Activated CD8-positive, alpha-beta memory T cell treated with anti-CD3 and anti-CD28 coated beads, Interleukin-2, amount 50 U/mL, for 24 hours (primary cell): ENCODE data around the gene TIGD6.
"Not testable (repeated sequence)": the region's sequence is repeated elsewhere in the genome, so short reads cannot be mapped to it uniquely, and the experiment has no call there.

ENCODE experiments used
- DNase-seq: peaks from one replicate; pipeline ENCODE4 v3.0.0-alpha.2; 2020; ENCODE audit errors: extremely low read depth

TIGD6 gene

GRCh38 chr5:149975409-149975808 lies 25.0 kb downstream of the TIGD6 start:
- no peak for DNase-seq

- no peak for DNase-seq
Observed at GRCh38 chr5:149969181-149969930, 31.1 kb downstream of the TIGD6 start.

- DNase-seq, result no peak
Observed at GRCh38 chr5:149966946-149967345, 33.5 kb downstream of the TIGD6 start.

GRCh38 chr5:149963729-149964128 lies 36.7 kb downstream of the TIGD6 start:
- no peak for DNase-seq

- no peak for DNase-seq
Observed at GRCh38 chr5:149962601-149963300, 37.7 kb downstream of the TIGD6 start.

- no peak for DNase-seq
Observed at GRCh38 chr5:149961957-149962409, 38.5 kb downstream of the TIGD6 start.

GRCh38 chr5:149961186-149961685 lies 39.2 kb downstream of the TIGD6 start:
- DNase-seq, result no peak

GRCh38 chr5:149960272-149961185 lies 39.9 kb downstream of the TIGD6 start, which contains the start of gene SLC26A2:
SLC26A2 (plus strand) TSS chr5:149960758; CDS start chr5:149977653, 16,895 bp downstream.
- DNase-seq, result peak; percentile 88

- DNase-seq, result no peak
Observed at GRCh38 chr5:149959406-149960236, 40.8 kb downstream of the TIGD6 start.

- no peak for DNase-seq
Observed at GRCh38 chr5:149957855-149958254, 42.6 kb downstream of the TIGD6 start.

GRCh38 chr5:149956685-149957084 lies 43.8 kb downstream of the TIGD6 start:
- DNase-seq, result no peak

- no peak for DNase-seq
Observed at GRCh38 chr5:149954798-149955197, 45.7 kb downstream of the TIGD6 start.

GRCh38 chr5:149953436-149954121 lies 46.9 kb downstream of the TIGD6 start:
- DNase-seq, result no peak

- DNase-seq, result no peak
Observed at GRCh38 chr5:149951138-149951749, 49.2 kb downstream of the TIGD6 start.

GRCh38 chr5:149948993-149949392 lies 51.5 kb downstream of the TIGD6 start:
- DNase-seq, result no peak

- DNase-seq, result no peak
Observed at GRCh38 chr5:149946118-149946517, 54.3 kb downstream of the TIGD6 start.

GRCh38 chr5:149944666-149945065 lies 55.8 kb downstream of the TIGD6 start, which contains the start of gene PDE6A:
PDE6A (minus strand) TSS chr5:149944793; CDS start chr5:149944673, 120 bp downstream.
- no peak for DNase-seq

- not testable (repeated sequence) for DNase-seq
Observed at GRCh38 chr5:149943177-149943949, 57.1 kb downstream of the TIGD6 start.
